Tibial nerve (tissue), 3 donors: ENCODE measurements around the gene PLCL2.

Source experiments
- EP300 ChIP-seq, 2 donors: sonication (generic); formaldehyde crosslinking; IDR thresholded peaks; one replicate each; pipeline ENCODE4 v1.6.1; 2017; ENCODE audit warnings: antibody characterized with exemption in 2 of 2, mild to moderate bottlenecking in 1 of 2
- POLR2A ChIP-seq, 2 donors: fragments of 450-650 bp; IDR thresholded peaks; one replicate each; pipeline ENCODE4 v1.6.1; 2017; ENCODE audit warnings: antibody characterized with exemption in 2 of 2, mild to moderate bottlenecking in 2 of 2, moderate library complexity in 2 of 2

GRCh38 chr3:16848007-16848406, 36.7 kb upstream of the PLCL2 start:
- TF ChIP-seq EP300 (IDR thresholded peaks at IDR 0.05) = no peak
- TF ChIP-seq POLR2A (IDR thresholded peaks at IDR 0.05) = no peak
